NCI-H1417 (cell line): ENCODE measurements around the gene HHIPL1.
A peak's percentile ranks its signal among the peaks of the same experiment; 100 is the strongest.

Source experiments
- DNase-seq, 3 experiments: peaks; one replicate each; lab custom pipeline; 2025; lab: John Stamatoyannopoulos, UW

Gene HHIPL1

DNA sequence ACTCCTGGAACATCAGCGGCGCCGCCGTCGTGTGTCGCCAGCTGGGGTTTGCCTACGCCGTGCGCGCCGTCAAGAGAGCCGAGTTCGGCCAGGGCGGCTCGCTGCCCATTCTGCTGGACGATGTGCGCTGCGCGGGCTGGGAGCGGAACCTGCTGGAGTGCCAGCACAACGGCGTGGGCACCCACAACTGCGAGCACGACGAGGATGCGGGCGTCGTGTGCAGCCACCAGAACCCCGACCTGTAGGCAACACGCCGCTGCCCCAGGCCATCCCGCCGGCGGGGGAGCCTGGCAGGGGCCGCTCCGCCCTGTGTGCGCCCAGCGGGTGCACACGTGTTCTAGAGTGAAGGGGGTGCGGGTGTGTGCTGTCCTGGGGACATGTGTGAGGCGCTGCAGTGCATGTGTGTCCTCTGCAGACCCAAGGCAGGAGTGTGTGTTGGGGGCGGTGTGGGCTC lies 30.5 kb downstream of the HHIPL1 start:
- DNase-seq = no peak

DNA sequence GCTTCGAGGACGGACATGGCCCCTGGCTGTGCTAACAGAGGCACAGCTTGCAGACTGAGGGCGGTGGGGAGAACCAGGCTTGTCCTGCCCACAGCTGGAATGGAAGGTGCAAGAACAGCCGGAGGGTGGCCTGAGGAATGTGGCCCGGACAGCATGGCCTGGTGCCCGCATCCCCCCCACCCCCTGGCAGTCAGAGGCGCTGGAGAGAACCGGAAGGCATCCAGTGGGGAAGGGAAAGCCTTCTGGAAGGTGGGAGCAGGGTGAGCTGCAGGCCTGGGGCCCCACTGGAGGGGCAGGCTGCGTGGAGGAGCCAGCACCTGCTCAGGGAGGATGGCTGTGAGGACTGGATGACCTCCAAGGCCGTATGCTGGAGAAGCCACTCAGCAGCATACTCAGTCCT lies 31.0 kb downstream of the HHIPL1 start:
- no peak for DNase-seq

DNA sequence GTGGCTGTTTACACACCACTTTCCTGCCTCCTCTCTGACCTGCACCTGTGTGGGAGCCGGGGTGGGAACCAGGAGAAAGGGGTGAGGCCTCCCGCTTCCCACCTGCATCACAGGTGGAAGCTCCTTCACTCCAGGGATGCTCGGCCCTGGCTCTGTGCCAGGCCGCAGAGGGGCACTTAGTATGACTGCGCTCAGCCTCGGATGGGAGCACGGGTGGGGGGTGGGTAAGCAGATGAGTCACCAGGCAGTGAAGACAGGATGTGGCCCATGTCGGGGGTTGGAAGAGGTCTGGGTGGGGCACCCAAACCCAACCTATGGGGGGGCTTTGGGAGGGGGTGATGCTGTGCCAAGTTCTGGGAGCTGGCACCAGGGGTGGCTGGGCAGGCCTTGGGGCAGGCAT lies 31.7 kb downstream of the HHIPL1 start:
- DNase-seq = no peak

DNA sequence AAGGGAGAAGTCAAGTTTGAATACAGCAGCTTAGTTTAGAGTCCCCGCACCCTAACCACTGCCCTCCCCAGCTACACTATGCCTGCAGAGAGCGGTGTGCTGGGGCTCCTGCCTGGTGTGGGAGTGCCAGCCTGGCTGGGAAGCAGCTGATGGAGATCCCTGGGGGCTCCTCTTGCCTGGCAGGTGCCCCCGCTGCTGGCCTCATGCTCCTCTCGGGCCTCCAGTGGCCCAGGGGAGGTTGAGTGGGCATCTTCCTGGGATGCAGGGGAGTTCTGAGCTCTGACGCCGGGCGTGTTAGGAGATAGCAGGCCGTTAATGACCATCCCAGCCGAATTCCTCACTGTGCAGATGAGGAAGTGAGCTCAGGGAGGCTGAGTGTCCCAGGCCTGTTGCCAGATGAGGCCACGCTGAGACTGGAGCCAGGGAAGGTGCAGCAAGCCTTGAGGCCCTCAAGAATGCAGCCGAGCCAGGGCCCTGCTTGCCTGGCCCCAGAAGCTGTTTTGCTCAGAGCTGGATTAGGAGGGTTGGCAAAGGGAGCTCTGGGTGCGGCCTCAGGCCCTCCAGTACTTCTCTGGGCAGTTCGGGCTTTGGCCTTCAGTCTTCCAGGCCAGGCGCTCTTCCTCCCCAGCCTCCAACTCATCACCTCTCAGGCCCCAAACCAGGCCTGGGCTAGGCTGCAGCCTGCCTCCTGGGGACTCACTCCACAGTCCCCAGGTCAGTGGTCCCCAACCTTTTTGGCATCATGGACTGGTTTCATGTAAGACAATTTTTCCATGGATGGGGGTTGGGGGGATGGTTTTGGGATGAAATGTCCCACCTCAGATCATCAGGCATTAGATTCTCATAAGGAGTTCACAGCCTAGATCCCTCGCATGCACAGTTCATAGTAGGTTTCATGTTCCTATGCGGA lies 32.6 kb downstream of the HHIPL1 start:
- DNase-seq = no peak

DNA sequence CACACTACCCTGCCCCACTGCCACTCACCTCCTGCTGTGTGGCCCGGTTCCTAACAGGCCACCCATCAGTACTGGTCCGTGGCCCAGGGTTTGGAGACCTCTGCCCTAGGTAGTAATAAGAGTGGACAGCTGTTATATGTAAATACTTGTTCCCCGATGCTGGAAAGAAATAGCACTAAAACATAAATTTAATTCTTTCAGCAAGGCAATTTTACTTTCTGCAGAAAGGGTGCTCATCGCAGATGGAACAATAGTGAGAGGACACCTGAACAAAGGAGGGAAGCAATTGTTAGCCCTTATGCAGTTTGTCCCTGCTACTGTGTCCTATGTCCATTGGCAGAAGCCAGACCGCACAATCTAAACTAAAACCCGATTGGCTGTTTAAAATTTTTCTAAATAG lies 33.3 kb downstream of the HHIPL1 start:
- DNase-seq = no peak

DNA sequence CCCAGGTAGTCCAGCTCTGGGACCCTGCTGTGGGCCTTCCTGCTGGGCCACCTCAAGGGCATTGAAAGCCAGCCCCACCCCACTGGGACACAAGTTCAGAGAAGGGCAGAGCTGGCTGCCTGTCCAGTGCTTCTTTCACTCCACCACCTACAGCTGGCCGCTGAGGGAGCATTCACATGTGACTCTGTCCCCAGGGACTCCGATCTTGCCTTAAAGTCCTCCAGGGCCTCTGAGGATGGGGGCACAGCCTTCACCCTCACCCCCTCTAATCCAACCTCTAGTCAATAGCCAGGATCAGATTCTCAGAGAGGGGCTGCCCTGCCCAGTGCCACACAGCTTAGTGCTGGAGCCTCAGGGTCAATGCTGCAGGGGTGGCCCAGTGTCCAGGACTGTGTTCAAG lies 34.2 kb downstream of the HHIPL1 start:
- DNase-seq = no peak

DNA sequence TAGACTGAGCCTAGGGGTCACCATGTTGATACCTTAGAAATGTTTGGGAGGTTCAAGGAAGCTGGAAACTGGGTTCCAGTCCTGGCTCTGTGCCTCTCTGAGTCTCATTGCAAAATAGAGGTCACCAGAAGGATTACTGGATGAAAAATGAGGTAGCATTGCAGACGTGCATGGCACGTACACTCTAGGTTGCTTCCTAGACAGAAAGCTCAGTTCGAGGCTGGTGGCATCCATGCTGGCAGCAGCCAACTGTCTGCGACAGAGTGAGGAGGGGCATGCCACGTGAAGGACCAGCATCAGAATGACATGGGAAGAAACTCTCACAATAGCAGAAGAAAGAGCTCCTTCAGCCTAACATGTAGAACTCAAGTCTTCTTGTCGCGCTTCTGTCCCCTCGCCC lies 34.6 kb downstream of the HHIPL1 start:
- DNase-seq = no peak

DNA sequence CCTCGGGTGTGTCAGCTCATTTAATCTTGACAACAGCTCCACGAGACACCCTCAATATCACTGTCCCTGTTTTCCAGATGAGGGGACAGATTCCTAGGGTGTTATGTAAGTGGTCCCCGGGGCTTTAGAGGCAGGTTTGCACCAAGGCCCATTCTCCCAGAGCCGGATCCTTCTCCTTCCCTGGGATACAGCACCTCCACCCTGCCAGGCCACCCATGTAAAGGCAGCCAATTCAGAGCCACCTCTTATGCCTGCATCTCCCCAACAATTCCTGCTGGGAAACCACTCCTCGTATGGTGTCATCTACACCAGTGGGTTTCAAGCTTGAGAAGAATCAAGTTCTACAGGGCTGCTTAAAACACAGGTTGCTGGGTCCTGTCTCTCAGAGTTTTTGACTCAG lies 35.1 kb downstream of the HHIPL1 start:
- DNase-seq = no peak

DNA sequence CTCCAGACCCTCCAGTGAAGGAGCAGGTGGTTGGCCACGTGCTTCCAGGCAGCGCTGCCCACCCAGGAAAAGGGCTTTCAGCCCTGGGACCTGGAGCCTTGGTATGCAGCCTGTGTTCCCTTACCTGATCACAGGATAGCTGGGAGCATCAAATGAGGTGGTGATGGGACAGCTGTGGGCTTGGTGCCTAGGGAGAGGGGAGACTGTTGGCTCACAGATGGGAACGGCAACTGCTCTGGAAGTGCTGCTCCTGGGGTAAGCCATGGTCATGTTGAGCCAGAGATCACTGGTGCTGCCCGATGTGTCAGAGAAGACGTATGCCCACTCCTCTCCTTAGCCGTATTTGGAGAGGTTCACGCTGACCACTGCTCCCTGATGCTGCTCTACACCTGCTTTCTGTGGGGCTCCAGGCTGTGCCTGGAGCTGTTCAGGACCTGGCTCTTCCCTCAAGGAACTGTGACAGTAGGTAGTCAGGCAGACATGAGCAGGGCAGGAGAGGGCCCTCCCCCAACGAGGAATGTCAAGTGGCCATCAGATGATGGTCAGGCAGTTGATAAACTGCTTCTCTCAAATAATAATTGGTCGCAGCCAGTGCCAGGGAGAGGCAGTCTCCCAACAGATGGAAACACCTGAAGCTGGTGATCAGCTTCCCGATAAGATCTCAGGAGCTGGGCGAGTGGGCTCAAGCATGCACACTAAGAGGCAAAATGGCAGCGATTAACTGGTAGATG lies 36.3 kb downstream of the HHIPL1 start:
- peak; percentile 59 to 95 (median 70) for DNase-seq

DNA sequence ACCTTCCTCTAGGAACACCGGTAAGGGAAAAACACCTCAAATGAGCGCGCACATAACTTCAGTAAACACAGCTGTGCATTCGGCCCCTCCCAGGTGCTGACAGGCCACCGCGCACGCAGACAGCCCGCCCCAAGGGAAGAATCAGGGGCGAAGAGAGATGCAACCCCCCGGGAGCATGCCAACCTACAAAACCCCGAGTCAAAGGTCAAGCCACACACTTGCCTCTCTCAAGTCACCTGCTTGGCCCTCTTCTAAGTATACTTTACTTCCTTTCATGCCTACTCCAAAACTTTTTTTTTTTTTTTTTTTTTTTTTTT lies 36.9 kb downstream of the HHIPL1 start:
- DNase-seq = no peak

DNA sequence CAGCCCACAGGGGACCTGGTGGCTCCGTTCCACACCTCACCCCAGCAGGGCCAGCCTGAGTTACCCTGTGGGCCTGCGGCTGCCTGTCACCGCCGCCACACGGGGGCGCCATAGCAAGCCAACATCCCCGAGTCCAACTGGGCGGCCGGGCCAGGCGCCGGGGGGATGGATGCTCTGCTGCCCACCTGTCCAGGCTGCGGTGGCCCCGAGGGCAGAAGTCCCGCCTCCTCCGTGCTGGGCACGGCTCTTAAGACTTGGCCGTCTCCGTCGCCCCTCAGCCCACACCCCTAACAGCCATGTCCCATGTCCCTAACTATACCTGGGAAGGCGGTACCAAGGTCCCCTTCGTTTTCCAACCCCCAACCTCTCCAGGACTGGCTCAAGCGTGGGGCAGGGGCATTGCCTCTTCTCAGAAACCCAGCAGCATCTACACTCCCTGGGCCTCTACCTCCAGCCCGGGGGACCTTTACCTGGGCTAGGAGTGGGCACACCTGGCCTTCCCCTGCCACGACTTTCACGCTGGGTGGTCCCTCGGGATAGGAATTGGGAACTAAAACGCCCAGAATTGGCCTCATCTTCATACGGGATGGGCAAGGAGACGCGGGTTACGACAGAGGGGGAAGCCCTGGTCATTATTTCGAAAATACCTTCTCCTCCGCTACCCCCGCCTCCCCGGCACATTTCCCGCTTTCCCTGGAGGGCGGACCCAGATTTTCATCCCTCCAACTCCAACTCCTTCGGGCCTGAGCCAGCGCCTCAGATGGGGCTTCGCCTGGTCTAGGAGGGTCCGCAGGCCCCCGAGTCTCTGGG lies 38.1 kb downstream of the HHIPL1 start:
- DNase-seq = peak; percentile 70 to 84 (median 83)

DNA sequence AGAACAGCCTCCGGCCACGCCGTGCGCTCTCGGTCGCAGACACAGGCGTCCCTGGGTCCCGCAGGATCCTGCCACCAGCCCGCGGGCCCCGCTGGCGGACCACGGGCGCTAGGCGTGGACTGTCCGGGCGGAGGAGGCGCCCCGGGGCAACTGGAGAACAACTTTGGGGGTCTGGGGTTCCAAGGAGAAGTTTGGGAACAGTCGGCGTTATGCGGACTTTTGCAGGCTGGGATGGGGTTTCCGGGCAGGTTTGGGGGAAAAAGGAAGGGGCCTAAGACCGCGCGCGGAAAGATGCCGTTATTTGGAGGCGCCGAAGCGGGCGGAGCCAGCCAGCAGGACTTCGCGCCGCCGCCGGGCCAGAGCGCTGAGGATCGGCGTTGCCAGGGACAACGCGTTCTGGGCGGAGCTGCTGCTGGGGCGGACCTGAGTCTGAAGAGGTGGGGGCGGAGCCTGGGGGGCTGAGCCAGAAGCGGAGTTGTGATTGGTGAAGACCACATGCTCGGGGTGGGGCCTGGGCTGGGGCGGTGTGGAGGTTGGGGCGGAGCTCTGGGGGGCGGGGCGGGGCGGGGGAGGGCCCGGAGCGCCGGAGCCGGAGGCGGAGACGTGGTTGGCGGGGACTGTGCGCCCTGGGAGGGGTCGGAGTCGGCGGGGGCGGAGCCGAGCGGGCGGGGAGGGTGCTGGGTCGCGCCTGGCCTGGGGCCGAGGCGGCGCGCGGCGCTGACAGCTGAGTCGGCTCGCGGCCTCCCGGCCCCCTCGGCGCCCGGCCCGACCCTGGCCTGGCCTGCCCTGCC lies 38.9 kb downstream of the HHIPL1 start, which contains the start of gene CYP46A1:
TSS of gene CYP46A1 (plus strand) at position 680 of the 791 bp plus-strand sequence. CDS start 120 bp downstream, outside the sequence.
- DNase-seq = peak; percentile 97 to 99 (median 99)

DNA sequence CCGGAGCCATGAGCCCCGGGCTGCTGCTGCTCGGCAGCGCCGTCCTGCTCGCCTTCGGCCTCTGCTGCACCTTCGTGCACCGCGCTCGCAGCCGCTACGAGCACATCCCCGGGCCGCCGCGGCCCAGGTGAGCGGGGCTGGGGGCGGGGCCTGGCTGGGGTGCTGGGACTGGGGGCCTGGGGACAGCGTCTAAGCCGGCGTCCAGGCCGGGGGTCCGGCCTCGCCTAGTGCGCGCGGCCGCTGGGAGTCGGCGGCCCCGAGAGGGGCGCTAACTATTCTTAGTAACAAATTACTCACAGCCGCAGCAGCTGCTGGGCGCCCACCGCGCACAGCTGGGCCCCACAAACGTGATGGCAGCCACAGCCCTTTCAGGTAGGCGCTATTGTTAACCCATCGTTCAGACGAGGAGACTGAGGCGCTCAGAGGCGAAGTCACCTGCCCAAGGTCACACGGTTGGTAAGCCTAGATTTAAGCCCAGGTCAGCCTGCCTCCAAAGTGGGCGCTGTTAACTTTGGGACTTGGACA lies 39.5 kb downstream of the HHIPL1 start:
- no peak for DNase-seq

DNA sequence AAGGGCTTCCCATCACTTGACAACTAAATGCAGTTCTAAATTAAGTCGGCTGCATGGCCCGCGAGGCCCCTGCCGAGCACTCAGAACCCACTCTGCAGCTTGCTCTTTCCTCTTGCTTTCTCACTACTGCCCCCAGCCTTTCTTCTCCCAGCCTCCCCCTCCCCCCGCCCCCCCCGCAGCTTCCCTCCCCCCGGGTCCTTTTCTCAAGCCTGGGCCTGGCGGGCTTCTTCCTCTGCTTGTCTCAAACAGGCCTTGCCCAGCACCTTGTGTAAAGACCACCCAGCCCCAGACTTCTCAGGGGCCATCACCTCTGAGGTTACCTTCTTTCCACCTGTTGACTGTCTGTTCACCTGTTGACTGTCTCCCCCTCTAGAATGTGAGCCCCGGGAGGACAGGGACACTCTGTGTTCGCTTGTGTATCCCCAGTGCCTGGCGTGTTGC lies 40.2 kb downstream of the HHIPL1 start:
- no peak for DNase-seq

DNA sequence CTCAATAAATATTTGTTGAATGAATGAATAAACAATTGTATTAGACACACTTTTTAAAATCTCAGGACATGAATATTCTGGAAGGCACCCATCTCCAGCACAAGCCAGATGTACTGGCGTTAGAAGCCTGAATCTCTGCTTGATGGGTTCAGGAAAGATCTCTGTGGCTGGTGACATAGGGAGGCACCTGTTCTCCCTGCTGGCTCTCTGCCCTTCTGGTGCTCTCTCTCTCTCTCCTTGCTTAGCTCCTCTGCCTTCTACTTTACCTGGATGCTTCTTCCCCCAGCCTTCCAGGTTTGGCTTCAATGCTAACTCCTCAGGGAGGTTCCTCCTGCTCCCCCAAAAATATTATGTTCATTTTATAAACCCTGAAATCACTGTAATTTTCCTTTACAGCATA lies 40.7 kb downstream of the HHIPL1 start:
- DNase-seq = no peak

DNA sequence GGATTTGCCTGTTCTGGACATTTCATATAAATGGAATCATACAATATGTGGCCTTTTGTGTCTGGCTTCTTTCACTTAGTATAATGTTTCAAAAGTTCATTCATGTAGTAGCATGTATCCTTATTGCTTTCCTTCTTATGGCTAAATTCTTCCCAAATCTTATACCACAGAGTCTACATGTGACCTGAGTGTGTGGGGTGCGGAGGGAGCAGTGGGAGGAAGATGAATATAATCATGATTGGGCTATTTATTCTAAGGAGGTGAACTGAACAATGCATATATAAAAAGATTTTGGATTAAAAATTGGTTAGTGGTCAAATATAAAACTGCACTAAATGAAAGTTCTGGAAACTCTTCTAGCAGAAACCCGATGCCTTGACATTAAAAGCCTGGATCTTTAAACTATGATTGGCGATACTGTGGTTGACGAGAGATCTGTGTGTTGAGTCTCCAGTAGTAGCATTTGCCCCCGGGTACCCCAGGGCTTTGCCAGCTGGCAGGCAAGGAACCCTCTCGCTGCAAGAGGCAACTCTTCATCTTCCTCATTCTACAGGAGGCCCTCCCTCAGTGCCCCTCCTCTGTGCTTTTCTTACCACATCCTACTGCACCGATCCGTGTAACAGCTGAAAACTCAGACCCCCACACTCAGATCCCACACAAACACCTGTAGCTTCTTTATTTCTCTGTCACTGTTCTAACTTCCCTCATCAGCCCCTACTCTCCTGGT lies 41.8 kb downstream of the HHIPL1 start:
- DNase-seq = no peak

DNA sequence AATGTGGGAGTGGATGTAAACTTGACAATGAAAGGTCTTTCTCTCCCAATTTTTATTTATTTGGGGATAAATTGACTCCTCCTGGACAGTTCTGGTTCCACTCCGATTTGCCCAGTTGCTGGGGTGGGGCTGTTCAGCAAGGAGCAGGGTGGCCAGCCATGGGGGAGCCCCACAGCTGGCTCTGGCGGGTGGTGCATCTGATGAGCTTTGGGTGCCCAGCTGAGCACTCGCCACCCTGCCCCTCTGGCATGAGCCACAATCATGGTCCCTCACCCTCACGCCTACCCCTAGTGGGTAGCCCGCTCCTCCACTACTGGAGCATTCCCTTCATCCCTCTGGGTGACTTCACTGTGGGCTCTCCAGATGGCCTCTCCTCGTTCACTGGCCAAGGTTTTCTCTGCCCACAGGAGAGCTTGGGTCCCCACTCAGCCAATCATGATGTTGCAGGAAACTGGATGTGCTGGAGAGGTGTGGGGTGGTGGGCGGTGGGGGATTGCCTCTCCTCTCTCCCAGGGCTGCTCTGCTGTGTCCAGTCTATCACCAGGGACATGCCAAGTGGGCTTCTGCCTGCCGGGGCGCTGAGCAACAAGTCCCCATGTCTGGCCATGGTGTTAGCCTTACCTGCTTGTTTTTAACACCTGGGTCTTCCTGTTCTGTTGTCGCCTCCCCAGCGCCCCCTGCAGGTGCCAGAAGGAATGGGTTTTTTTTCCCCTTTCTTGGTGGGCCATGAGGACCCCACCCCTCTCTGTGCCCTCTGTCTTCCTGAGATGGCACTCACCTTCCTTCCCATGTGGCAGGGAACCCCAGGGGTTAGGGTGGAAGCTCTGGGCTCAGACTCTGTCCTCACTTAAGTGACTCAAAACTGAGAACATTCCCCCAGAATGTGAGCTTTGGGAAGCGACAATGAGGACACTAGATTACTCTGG lies 42.6 kb downstream of the HHIPL1 start:
- DNase-seq = peak in 2 of 3 experiments; percentile 19 to 29

DNA sequence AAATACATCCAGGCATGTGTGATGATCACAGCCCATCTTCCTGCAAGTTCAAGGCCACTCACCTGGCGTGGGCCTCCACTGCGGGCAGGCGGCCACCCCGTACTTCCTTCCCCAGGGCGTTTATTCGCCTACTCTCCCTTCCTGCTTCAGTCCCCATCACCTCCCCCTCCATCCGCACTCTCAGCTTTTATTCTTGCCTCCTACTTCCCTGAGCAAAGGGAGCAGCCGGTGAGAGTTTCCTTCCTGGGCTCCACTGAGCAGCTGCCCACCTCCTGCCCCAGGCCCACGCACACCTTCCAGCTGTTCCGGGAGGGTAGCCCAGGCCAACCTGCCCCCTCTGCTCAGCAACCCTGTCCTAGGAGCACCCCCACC lies 43.3 kb downstream of the HHIPL1 start:
- DNase-seq = no peak

DNA sequence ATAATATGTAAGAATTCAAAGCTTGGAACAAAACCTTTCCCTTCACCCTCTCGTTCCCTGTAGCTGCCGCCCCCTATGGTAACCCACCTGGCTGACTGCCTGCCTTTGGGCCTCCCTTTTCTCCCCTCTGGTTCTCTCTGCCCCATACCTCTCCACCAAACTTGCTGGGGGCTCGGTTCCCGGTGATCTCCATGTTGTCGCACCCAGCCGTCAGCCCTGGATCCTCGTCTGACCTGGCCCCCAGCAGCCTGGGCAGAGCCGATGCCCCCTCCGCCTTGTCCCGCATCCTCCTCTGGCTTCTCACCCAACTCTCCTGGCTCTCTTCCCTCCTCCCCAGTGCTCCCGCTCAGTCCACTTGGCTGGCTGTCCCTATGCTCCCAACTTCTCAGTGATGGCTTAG lies 43.7 kb downstream of the HHIPL1 start:
- DNase-seq = no peak
